PC-9 (cell line): ENCODE measurements around the gene DGKE.

Experiments
- EZH2 ChIP-seq: fragments of 200-600 bp; sonication (generic); IDR thresholded peaks from 2 replicates; pipeline ENCODE4 v1.8.0; 2017; ENCODE audit warnings: antibody characterized with exemption, low read depth
- TF ChIP-seq, protein P1 (sequence below): fragments of 200-600 bp; sonication (generic); conservative IDR thresholded peaks from 2 replicates; pipeline ENCODE4 v1.6.1; 2017; ENCODE audit warnings: mixed run types, antibody characterized with exemption, mild to moderate bottlenecking, moderate library complexity

DNA sequence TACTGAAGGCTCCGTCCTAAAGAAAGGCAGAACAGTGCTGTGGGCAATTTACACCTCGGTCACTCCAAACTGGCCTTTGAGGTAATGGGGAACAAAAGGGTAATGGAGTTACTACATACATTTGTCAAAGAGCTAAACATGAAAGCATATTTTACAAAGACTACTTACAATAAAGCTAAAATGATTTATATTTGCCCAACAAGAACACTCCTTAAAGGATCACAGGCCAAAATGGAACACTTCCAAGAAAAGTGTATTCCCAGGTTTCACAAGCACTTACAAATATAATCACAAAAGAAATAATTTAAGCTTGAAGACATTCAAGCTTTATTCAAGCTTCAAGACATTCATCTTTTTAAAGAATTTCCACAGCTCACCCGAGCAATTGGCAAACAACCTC, 29.5 kb upstream of the DGKE start:
- TF ChIP-seq, protein P1, sequence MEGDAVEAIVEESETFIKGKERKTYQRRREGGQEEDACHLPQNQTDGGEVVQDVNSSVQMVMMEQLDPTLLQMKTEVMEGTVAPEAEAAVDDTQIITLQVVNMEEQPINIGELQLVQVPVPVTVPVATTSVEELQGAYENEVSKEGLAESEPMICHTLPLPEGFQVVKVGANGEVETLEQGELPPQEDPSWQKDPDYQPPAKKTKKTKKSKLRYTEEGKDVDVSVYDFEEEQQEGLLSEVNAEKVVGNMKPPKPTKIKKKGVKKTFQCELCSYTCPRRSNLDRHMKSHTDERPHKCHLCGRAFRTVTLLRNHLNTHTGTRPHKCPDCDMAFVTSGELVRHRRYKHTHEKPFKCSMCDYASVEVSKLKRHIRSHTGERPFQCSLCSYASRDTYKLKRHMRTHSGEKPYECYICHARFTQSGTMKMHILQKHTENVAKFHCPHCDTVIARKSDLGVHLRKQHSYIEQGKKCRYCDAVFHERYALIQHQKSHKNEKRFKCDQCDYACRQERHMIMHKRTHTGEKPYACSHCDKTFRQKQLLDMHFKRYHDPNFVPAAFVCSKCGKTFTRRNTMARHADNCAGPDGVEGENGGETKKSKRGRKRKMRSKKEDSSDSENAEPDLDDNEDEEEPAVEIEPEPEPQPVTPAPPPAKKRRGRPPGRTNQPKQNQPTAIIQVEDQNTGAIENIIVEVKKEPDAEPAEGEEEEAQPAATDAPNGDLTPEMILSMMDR = no peak
- TF ChIP-seq EZH2 = no peak
